ENCODE data around the gene MAFG. TPM values are rescaled to one million over a fixed set of nuclear protein-coding genes. Genes with fewer than 3 reads are reported as not detected.

MAFG gene
- total and polyA plus RNA-seq, 9 of the 15 experiments (the other 6 are each of a cell fraction or from before 2014, with no cell fraction given): 1.1 to 58.1 (median 24.9) TPM

- TF ChIP-seq TEAD1 (CRISPR knock-in tag; IDR thresholded peaks at IDR 0.05) (no peak), FOXJ3 (CRISPR knock-in tag; IDR thresholded peaks at IDR 0.05) (no peak), NR2C2 (CRISPR knock-in tag; IDR thresholded peaks at IDR 0.05) (no peak), NR2C2 (tag; IDR thresholded peaks at IDR 0.05) (no peak), ZNF780A (CRISPR knock-in tag; IDR thresholded peaks at IDR 0.05) (0 out of 2 replicates have a peak, but pooled peaks have one; percentile 5), SMAD3 (CRISPR knock-in tag; conservative IDR thresholded peaks at IDR 0.05) (no peak), DDX20 (tag; IDR thresholded peaks at IDR 0.05; ENCODE audit: low read depth) (no peak), VEZF1 (CRISPR knock-in tag; IDR thresholded peaks at IDR 0.05) (no peak; the same call in 1 of the 2 replicates), SP2 (IDR thresholded peaks at IDR 0.05; ENCODE audit: extremely low read depth, low read depth, low read length, poor library complexity, severe bottlenecking) (no peak), RBM22 (IDR thresholded peaks at IDR 0.05; ENCODE audit: low read depth, low read length, poor library complexity, severe bottlenecking) (peak; percentile 77), ZNF3 (CRISPR knock-in tag; IDR thresholded peaks at IDR 0.05) (0 out of 2 replicates have a peak, but pooled peaks have one; percentile 59), MCM2 (IDR thresholded peaks at IDR 0.05; ENCODE audit: low read depth) (no peak), EHMT2 (IDR thresholded peaks at IDR 0.05) (no peak), MLX (CRISPR knock-in tag; conservative IDR thresholded peaks at IDR 0.05) (no peak), NCOA6 (IDR thresholded peaks at IDR 0.05) (no peak), KLF13 (tag; IDR thresholded peaks at IDR 0.05; ENCODE audit: borderline replicate concordance, low read depth) (no peak), HNRNPL (IDR thresholded peaks at IDR 0.05; ENCODE audit: low read depth, low read length) (0 out of 2 replicates have a peak, but pooled peaks have one; percentile 6), POLR3A (IDR thresholded peaks at IDR 0.05; ENCODE audit: borderline replicate concordance, extremely low read depth, insufficient read depth, insufficient read length) (no peak), GABPB1 (CRISPR knock-in tag; IDR thresholded peaks at IDR 0.05) (peak; percentile 43; the same call in 1 of the 2 replicates), ZFP1 (CRISPR knock-in tag; IDR thresholded peaks at IDR 0.05) (no peak), PHF20 (IDR thresholded peaks at IDR 0.05; ENCODE audit: partially characterized antibody) (no peak), PRDM10 (IDR thresholded peaks at IDR 0.05; ENCODE audit: partially characterized antibody) (no peak), NRF1 (conservative IDR thresholded peaks at IDR 0.05 in 1 of 2, IDR thresholded peaks at IDR 0.05 in 1 of 2) (0 out of 4 replicates have a peak, but pooled peaks of 1 of the 2 experiments have one; percentile 19)
Measured at GRCh38 chr17:81902653-81903414, 24.7 kb downstream of the MAFG start (continued).
